ENCODE measurements around the gene PTCD1.

- TF ChIP-seq CTCF (IDR thresholded peaks at IDR 0.05) (no peak), POLR2A (IDR thresholded peaks at IDR 0.05) (no peak)
These were observed 35.7 kb downstream of the PTCD1 start for GRCh38 chr7:99402854-99403253.

Data from breast epithelium (tissue), 3 donors.